ENCODE data around the gene KRT16. TPM values are rescaled to one million over a fixed set of nuclear protein-coding genes. Genes with fewer than 3 reads are reported as not detected.
"Not testable (repeated sequence)": the region's sequence is repeated elsewhere in the genome, so short reads cannot be mapped to it uniquely, and the experiment has no call there.

The KRT16 gene
- total RNA-seq, 1 experiment from 2014 or later, result not detected

- H2BK12ac ChIP-seq (ENCODE audit: insufficient read length, low read depth, low read length); H4K5ac ChIP-seq (ENCODE audit: insufficient read length, low read depth, low read length); H3K79me2 ChIP-seq (ENCODE audit: insufficient read depth, low read length); H2BK15ac ChIP-seq (ENCODE audit: low read depth, low read length); H2BK20ac ChIP-seq (ENCODE audit: low read depth, low read length, poor library complexity, severe bottlenecking); H3K23ac ChIP-seq (ENCODE audit: insufficient read length, low read depth, low read length); H3K9ac ChIP-seq (ENCODE audit: extremely low read depth, insufficient read length, low read length); H3K27me3 ChIP-seq (ENCODE audit: insufficient read depth, low read length); H4K20me1 ChIP-seq (ENCODE audit: control insufficient read depth, insufficient read depth, insufficient read length); H3K18ac ChIP-seq (ENCODE audit: insufficient read length, low read depth, low read length); H2BK5ac ChIP-seq (ENCODE audit: insufficient read length, low read length); H3K4me1 ChIP-seq (ENCODE audit: insufficient read depth, low read length); H3K4ac ChIP-seq (ENCODE audit: low read depth, low read length); H3K23me2 ChIP-seq (ENCODE audit: insufficient read length, low read depth, low read length, poor library complexity, severe bottlenecking); H3K79me1 ChIP-seq (ENCODE audit: insufficient read depth, low read depth, low read length, poor library complexity, severe bottlenecking); H3T11ph ChIP-seq (ENCODE audit: low read length); H4K8ac ChIP-seq (replicated peaks; ENCODE audit: insufficient read length, low read depth, low read length); H3K9me3 ChIP-seq (ENCODE audit: control insufficient read depth, low read depth, low read length); DNase-seq; H2AK5ac ChIP-seq (ENCODE audit: insufficient read length, low read length); H4K91ac ChIP-seq (ENCODE audit: insufficient read length, low read depth, low read length); H3K36me3 Mint-ChIP-seq (ENCODE audit: insufficient read depth in 1 of 3, low read depth in 3 of 3); H3K27ac Mint-ChIP-seq; H3K56ac ChIP-seq (ENCODE audit: insufficient read length, low read depth, low read length); H3K14ac ChIP-seq (ENCODE audit: insufficient read depth, low read length); H2AFZ ChIP-seq (ENCODE audit: low read length); H3K4me3 Mint-ChIP-seq; H3K9me3 Mint-ChIP-seq; H3K27me3 Mint-ChIP-seq (ENCODE audit: low read depth); H2BK120ac ChIP-seq (ENCODE audit: low read depth, low read length, poor library complexity, severe bottlenecking); H3K27ac ChIP-seq (ENCODE audit: insufficient read length, low read depth, low read length); H3K4me2 ChIP-seq (ENCODE audit: insufficient read depth, insufficient read length, low read length): not testable (repeated sequence)
- WGBS (ENCODE audit: extremely low coverage, insufficient read length, low lambda C conversion rate), result no CpG with 5 or more reads among the region's 1 CpG
- peaks cover 25 to 35% of the 10 kb centered on the region in 2 experiments for H3K4me1 Mint-ChIP-seq
Observed at GRCh38 chr17:41628073-41628370, 15.5 kb upstream of the KRT16 start.
